ENCODE data around the gene PLA2G12B. TPM values are rescaled to one million over a fixed set of nuclear protein-coding genes. Genes with fewer than 3 reads are reported as not detected.

Gene PLA2G12B
- total RNA-seq, 4 donors from 2014 or later: 6.6 to 94.6 (median 68.1) TPM

DNA sequence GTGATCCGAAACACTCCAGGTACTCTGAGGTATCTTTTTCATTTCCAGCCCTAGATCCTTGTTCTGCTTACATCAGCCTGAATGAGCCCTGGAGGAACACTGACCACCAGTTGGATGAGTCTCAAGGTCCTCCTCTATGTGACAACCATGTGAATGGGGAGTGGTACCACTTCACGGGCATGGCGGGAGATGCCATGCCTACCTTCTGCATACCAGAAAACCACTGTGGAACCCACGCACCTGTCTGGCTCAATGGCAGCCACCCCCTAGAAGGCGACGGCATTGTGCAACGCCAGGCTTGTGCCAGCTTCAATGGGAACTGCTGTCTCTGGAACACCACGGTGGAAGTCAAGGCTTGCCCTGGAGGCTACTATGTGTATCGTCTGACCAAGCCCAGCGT is 56.0 kb downstream of the PLA2G12B start:
- no peaks in the 10 kb centered on the region for H3K9me3 ChIP-seq
- H3K36me3 ChIP-seq: no peaks in the 10 kb centered on the region
- no peak overlapping the region for H3K4me3 ChIP-seq
- TF ChIP-seq POLR2A (IDR thresholded peaks at IDR 0.05) (no peak), CTCF (IDR thresholded peaks at IDR 0.05) (no peak)
- H3K27me3 ChIP-seq: no peaks in the 10 kb centered on the region
- no peaks in the 10 kb centered on the region for H3K4me1 ChIP-seq
- no peak for DNase-seq
- H3K27ac ChIP-seq: no peak overlapping the region

- no peaks in the 10 kb centered on the region for H3K4me1 ChIP-seq
- H3K4me3 ChIP-seq: no peak overlapping the region
- TF ChIP-seq CTCF (IDR thresholded peaks at IDR 0.05): no peak
- no peak for TF ChIP-seq POLR2A (IDR thresholded peaks at IDR 0.05)
- no peaks in the 10 kb centered on the region for H3K36me3 ChIP-seq
- no peak overlapping the region for H3K27ac ChIP-seq
- H3K9me3 ChIP-seq: no peaks in the 10 kb centered on the region
- H3K27me3 ChIP-seq: no peaks in the 10 kb centered on the region
- no peak for DNase-seq
These were observed 59.3 kb downstream of the PLA2G12B start for GRCh38 chr10:72895236-72895850.

DNA sequence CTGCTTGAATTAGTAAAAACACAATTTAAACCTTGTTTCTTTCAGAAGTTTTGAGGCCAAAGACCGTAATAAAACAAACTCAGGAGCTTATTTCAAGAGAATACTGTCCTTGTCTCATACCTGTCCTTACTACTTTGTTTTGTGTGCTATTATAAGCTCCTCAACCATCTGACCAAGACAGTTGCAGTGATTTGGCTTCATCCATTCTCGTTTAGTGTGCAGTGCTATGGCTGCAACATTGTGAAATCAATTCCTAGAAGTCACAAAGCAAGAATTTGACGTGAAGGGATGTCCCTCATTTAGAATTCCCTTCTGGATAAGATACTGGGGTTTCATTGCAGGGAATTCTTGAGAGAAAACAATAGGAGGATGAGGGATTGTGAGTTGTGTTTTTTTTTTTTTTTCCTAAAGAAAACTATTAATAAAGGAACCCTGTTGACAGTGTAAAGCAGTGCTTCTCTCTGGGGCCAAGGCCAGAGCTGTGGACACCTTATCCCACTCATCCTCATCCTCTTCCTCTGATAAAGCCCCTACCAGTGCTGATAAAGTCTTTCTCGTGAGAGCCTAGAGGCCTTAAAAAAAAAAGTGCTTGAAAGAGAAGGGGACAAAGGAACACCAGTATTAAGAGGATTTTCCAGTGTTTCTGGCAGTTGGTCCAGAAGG is 61.3 kb downstream of the PLA2G12B start, which contains the start of gene OIT3:
Gene OIT3, plus strand, starts transcription at position 604 of the 663 bp plus-strand sequence. CDS start 60 bp downstream, outside the sequence.
- Histone ChIP-seq H3K27me3 (no peaks in the 10 kb centered on the region), H3K9me3 (no peaks in the 10 kb centered on the region), H3K4me1 (no peaks in the 10 kb centered on the region), H3K27ac (no peak within 1 kb of the TSS), H3K4me3 (no peak within 1 kb of the TSS), H3K36me3 (peaks cover 0 to 2% (median 0%) of the 10 kb centered on the region in 3 donors)
- TF ChIP-seq POLR2A (IDR thresholded peaks at IDR 0.05): no peak
- TF ChIP-seq CTCF (IDR thresholded peaks at IDR 0.05): no peak
- DNase-seq: no peak

DNA sequence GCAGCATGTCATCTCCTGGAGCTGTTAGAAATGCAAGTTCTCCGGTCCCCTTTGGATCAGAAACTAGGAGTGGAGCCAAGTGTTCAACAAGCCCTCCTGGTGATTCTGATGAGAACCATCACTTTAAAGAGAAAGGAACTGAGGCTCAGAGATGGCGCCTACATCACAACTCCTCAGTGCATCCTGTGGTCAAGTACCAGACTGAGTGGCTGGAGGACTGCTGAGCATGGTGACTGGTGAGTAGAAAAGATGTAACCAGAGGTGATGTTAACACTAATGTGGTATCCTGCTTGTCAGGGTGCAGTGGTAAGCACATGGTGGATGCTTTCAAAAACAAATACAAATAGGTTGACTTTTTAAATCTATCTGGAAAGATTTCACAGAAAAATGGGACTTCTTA is 64.5 kb downstream of the PLA2G12B start:
- H3K36me3 ChIP-seq: peaks cover 0 to 19% (median 0%) of the 10 kb centered on the region in 3 donors

GRCh38 chr10:72889391-72889831 is 65.2 kb downstream of the PLA2G12B start:
- no peak for TF ChIP-seq POLR2A (IDR thresholded peaks at IDR 0.05)
- TF ChIP-seq CTCF (IDR thresholded peaks at IDR 0.05): no peak
- H3K27ac ChIP-seq: no peak overlapping the region
- H3K4me1 ChIP-seq: no peaks in the 10 kb centered on the region
- no peak for DNase-seq
- no peak overlapping the region for H3K4me3 ChIP-seq
- no peaks in the 10 kb centered on the region for H3K9me3 ChIP-seq
- no peaks in the 10 kb centered on the region for H3K27me3 ChIP-seq
- H3K36me3 ChIP-seq: peaks cover 0 to 20% (median 0%) of the 10 kb centered on the region in 3 donors

More for the DNA sequence above, 64.5 kb downstream of the PLA2G12B start:
- no peak overlapping the region for H3K27ac ChIP-seq
- no peaks in the 10 kb centered on the region for H3K27me3 ChIP-seq
- H3K4me3 ChIP-seq: no peak overlapping the region
- H3K9me3 ChIP-seq: no peaks in the 10 kb centered on the region
- TF ChIP-seq POLR2A (IDR thresholded peaks at IDR 0.05) (no peak), CTCF (IDR thresholded peaks at IDR 0.05) (no peak)
- DNase-seq: no peak
- H3K4me1 ChIP-seq: no peaks in the 10 kb centered on the region

Data from Peyer's patch (tissue), 4 donors.